Activated T-helper 1 cell treated with Interleukin-2 at 50 U/mL for 16 hours (primary cell): Measurements from ENCODE around the gene FBXW11.
"Not testable (repeated sequence)": the region's sequence is repeated elsewhere in the genome, so short reads cannot be mapped to it uniquely, and the experiment has no call there.

Source experiments
- DNase-seq: peaks from one replicate; pipeline ENCODE4 v3.0.0-alpha.2; 2020; ENCODE audit warnings: low read depth

Gene FBXW11

GRCh38 chr5:171954721-171955120, 51.7 kb downstream of the FBXW11 start:
- no peak for DNase-seq

DNA sequence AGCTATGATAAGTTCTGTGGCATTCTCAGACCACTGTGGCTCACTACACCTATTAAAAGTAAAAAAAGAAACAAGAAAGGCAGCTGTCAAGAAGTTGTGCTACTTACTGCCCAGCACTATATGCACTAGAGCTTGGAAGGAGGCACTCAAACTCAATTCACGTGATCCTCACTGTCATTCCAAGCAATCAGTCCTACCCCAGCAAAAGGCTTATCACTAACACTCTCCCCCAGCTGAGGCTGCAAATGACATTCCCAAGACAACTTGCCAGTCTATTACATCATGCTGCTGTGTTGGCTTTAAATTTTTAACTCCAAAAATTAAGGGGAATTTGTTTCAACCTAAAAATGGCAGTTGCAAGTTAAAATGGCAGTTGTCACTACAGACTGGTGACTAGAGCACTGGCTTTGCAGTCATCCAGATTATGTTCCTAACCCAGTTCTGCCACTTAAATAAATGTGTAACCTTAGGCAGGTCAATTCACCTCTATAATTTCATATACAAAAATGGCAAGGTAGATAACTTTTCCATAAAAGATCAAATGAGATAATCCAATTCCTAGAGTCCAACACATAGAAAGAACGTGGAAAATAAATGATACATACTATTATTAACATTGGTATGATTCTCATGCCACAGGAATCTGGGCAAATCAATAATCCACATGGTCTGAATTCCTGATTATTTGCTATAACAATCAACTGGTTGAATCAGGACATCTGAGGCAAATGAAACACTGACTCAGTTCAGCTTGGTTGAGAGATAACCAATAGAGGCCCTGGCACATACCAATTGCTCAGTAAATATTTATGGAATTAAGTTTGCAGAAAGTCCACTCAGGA, 52.4 kb downstream of the FBXW11 start:
- no peak for DNase-seq

DNA sequence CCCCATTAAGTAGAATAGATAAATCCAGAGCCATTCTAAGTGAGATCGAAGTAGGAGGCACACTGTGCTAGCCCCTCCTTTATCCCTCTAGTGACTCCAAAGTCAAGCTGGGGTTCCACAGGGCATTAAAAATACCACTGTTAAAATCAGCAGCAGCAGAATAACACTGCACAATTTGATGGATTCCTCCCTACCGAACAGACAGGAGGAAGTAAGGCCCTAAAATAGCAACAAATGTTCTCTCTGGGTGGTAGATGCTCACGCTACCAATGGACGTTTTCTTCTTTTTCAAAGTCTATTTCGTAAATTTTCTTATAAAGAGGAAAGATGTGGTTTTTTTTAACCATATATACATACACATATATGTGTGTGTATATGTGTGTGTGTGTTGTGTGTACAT, 54.4 kb downstream of the FBXW11 start:
- DNase-seq, result no peak

- DNase-seq, result no peak
Measured at GRCh38 chr5:171951218-171951617, 55.2 kb downstream of the FBXW11 start.

DNA sequence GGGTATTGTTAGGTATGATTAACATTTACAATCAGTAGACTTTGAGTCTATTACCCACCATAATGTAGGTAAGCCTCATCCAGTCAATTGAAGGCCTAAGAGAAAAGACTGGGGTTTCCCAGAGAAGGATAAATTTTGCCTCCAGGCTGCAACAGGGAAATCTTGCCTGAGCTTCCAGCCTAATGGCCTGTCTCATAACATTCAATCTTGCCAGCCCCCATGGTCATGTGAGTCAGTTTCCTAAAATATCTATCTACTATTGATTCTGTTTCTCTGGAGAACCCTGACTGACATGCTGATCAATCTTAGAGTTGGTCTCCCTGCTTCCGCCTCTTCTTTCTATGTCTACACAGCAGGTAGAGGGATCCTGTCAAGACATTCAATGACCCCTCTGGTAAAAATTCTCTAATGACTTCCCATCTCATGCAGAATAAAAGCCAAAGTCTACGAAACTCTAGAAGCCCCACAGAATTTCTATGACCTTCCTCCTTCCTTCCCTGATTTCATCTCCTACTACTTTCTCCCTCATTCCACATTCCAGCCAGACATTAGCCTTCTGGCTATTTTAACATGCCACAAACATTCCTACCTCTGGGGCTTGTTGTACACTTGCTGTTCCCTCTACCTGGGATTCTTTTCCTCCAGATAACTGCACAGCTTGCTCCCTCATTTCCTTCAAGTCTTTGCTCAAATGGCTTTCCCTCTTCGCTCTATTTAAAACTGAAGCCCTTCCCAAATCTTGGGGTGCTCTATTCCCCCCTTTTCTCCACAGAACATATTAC, 60.2 kb downstream of the FBXW11 start:
- DNase-seq, result no peak

GRCh38 chr5:171945476-171945875, 61.0 kb downstream of the FBXW11 start:
- no peak for DNase-seq

DNA sequence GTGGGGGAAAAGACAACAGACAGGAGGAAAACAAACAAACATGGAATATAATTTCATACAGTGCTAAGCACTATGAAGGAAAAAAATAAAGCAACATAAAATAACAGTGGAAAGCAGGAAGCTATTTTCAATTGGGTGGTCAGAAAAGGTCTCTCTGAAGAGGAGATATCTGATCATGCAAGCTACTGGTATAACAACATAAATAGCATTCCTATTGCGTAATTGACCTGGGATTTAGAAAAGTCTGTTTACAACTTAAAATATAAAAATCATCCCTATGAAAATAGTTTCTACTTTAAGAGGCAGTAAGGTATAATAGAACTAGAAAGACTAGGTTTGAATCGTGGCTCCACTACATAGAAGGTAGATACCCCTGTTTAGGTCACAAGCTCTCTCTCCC, 61.4 kb downstream of the FBXW11 start:
- DNase-seq, result no peak

DNA sequence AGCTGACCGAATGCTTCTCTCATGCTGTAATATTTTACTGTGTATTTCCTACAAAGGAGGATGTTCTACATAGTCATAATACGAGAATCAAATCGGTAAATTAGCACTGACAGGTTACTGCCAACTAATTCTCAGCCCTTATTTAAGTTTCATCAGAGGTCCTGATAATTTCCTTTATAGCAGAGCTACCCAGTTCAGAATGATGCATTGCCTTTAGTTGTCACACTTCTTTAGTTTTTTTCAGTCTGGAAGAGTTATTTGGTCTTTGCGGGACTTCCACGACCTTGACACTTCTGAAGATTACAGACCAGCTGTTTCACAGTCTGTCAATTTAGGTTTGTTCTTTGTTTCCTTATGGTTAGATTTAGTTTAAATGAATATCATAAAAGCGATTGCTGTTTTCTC, 64.3 kb downstream of the FBXW11 start:
- DNase-seq, result not testable (repeated sequence)

DNA sequence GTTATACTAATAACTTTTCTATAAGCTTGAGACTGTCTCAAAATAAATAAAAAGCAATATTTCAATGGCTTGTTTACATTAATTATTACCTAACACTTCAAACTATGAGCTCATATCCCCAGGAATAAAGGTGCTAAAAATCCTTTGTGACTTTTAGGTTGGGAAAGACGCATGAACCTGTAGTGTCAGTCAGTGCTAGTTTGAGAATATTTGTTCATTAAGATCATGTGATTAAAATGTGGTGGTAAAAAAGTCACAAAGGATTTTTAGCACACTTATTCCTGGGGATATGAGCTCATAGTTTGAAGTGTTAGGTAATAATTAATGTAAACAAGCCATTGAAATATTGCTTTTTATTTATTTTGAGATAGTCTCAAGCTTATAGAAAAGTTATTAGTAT, 64.8 kb downstream of the FBXW11 start:
- DNase-seq, result not testable (repeated sequence)

- DNase-seq, result not testable (repeated sequence)
Measured at GRCh38 chr5:171941275-171941674, 65.2 kb downstream of the FBXW11 start.

GRCh38 chr5:171939951-171940350, 66.5 kb downstream of the FBXW11 start:
- no peak for DNase-seq

DNA sequence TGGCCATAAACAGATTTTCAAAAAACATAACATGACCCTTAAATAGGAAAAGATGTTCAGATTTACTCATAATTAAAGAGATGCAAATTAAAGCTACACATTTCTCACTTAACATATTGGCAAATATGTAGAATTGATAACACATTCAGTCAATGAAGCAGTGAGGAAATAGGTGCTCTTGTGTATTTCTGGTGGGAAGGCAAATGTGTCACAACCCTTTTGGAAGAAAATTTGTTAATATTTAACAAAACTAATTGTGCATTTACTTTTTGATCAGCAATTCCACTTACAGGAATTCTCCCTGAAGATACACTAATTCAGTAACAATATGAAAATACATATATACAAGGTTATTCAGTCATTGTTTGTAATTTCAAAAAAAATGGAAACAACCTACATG, 68.1 kb downstream of the FBXW11 start:
- no peak for DNase-seq

DNA sequence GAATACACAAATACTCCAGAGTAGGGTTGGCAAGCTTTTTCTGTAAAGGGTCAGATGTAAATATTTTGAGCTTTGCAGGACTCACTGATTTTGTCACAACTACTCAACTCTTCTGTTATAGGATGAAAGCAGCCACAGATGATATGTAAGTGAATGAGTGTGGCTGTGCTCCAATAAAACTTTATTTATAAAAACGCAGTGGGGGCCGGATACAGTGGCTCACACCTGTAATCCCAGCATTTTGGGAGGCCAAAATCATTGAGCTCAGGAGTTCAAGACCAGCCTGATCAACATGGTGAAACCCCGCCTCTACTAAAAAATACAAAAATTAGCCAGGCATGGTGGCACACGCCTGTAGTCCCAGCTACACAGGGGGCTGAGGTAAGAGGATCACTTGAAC, 69.1 kb downstream of the FBXW11 start:
- no peak for DNase-seq

- no peak for DNase-seq
Measured at GRCh38 chr5:171934586-171934985, 71.9 kb downstream of the FBXW11 start.

DNA sequence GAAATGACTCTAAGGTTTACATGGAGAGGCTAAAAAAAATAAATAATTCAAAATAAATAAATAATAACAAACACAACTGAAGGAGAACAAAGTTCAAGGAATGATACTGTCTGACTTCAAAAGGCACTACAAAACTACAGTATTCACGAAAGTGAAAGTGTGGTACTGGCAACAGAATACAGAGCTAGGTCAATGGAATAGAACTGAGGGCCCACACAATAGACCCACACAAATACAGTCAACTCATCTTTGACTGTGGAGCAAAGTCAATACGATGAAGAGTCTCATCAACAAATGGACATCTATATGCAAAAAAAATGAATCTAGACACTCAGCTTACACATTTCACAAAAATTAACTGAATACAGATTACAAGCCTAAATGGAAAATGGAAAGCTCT, 75.3 kb downstream of the FBXW11 start:
- DNase-seq, result no peak

DNA sequence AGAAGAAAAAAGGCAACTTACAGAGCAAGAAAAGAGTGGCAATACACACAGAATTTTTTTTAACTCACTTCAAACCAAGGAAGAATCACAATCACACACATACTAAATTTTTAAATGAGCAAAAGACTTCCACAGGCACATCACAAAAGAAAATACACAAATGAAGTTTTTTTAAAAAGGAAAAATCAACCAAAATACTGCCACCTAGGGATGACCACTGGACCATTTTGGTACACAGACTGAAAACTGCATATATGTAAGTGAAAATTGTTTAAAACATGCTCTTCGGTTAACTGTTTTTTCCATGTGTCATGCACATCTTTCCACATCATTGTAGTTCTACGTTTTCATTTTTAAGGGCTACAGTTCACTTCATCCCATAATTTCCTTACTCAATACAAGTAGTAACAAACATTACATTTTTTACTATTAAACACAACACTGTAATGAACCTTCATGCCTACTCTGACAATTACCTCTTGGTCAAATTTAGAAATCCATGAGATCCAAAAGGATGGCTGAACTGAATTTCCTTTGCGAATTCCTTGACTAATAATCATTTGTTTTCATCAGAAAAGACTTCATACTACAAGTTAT, 79.0 kb downstream of the FBXW11 start:
- DNase-seq, result no peak

- DNase-seq, result no peak
Measured at GRCh38 chr5:171926311-171926710, 80.1 kb downstream of the FBXW11 start.

DNA sequence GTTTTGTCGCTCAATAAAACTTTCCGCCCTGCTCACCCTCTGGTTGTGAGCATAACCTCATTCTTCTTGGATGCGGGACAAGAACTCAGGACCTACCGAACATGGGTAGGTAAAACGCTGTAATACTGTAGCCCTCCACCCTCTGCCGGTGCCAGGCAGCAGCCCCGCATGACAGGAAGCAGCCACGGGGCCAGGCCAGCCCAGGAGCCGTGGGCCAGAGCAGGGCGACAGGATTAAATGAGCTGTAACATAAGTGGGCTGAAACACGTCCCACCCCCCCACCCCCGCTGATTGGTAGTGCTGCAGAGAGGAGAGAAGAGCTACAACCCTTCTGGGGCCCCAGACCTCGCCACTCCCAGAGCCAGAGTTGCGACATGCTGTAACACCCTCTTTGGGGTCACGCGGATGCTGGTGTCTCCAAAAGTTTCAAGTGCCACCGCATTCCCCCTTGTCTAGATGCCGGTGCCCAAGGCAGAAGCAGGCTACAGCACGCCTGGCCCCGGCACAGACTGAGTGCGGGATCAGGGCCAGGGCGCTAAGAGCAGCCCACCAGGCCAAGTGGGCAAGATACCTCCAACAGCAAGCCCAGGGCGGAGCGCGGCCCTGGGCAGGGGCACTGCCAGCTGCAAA, 81.8 kb downstream of the FBXW11 start:
- no peak for DNase-seq

DNA sequence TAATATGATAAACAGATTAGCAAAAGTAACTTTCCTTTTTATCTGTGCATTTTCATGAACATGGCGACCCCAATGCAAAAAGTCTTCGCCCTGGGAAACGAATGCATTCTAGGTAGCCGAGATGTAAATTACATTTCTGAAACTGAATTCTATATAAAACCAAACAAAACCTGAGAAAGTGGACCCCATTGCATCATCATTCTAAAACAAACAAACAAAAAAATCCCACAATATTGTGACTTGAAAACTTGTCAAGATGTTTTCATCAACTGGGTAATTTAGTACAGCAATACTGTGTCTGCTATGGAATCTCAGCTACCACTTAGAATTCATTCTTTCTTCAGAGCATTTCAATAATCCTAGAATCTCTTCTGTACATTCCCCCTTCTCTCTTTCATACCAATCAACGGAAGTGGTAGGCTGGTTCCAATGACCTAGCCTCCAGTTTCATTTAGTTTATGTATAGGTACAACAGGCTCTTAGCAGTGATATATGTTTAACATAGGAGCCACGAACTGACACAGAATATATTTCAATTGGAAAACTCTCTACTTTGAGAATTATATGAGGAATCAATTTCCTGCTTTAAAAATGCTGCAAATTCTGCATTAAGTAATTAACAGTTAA, 85.6 kb downstream of the FBXW11 start:
- DNase-seq, result no peak

DNA sequence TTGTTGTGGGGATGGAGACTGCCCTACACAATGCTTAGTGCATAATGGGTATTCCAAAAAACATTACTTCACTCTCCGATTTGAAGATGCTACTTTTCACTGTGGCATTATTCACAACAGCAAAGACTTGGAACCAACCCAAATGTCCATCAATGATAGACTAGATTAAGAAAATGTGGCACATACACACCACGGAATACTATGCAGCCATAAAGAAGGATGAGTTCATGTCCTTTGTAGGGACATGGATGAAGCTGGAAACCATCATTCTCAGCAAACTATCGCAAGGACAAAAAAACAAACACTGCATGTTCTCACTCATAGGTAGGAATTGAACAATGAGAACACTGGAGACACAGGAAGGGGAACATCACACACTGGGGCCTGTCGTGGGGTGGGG, 90.7 kb downstream of the FBXW11 start:
- not testable (repeated sequence) for DNase-seq

DNA sequence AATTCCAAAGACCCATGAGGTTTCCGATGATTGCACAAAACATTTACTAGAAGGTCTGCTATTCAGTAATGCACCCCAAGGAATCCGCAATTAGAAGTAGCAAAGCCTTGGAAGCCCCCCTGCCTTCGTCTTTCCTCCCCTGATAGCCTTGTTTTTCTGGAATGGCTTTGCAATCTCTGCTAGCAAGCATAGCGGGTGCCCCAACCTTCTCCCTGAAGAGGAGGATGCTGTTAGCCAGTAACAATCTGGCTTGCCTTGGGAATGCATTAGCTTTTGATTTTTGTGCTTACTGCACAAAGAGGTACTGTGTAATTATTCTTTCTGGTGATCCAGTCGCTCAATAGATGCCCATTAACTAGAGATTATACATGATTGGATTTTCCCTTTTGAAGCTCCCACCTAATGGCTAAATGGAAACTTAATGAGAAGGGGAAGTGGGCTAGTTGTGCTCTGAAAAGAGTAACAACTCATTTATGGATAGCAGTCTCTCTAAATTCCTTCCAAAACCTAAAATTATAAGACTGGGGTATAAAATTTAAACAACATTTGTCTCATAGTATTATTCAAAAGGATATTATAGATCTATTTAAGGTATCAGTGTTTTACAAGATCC, 91.6 kb downstream of the FBXW11 start:
- DNase-seq, result no peak

GRCh38 chr5:171913987-171914273, 92.5 kb downstream of the FBXW11 start:
- no peak for DNase-seq
